Peyer's patch (tissue), 4 donors: Measurements from ENCODE around the gene APOBEC3H.
A peak's percentile ranks its signal among the peaks of the same experiment; 100 is the strongest.

ENCODE experiments used
- CTCF ChIP-seq, 6 experiments: fragments of 450-650 bp in 4 of 6; fragments of 200-600 bp in 2 of 6; sonication (generic) in 1 of 6; IDR thresholded peaks; one replicate each; pipeline ENCODE4 v1.5.1; 2017 to 2019; ENCODE audit warnings: antibody characterized with exemption in 6 of 6, mild to moderate bottlenecking in 3 of 6, moderate library complexity in 1 of 6
- POLR2A ChIP-seq, 2 donors: fragments of 450-650 bp; IDR thresholded peaks; one replicate each; pipeline ENCODE4 v1.5.1; 2017; ENCODE audit warnings: antibody characterized with exemption in 2 of 2, mild to moderate bottlenecking in 2 of 2, moderate library complexity in 2 of 2

DNA sequence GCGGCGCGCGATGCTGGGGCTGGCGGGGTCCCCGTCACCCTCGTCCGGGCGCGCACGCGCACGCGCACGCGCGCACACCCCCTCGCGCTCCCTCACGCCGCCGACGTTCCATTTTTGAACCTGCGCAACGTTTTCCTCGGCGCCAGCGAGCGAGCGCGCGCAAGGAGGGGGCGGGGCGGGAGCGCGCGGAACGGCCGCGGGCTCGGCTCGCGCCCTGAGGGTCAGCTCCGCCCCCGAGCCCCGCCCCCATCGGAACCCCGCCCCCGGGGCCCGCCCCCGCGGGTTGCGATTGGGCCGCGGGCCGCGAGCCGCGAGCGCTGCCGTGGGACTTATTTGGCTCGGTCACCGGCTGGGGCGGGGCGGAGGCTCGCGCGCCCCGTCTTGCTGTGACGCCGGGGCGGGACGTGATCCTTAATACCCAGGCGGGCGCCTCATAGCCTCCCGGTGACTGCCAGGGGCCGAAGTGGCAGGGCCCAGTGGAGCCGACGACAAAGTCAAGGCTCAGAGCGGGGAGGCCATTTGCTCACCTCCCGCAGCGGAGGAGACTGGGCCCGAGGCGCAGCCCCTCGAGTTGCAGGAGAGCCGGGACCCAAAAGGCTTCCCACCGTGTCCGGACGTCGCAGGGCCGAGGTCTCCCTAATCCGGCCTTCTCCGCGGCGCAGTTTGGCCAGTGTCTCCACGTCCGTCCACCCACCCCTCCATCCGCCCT is 55.6 kb downstream of the APOBEC3H start, which contains the start of gene CBX7:
- TF ChIP-seq CTCF (IDR thresholded peaks at IDR 0.05) (no peak), POLR2A (IDR thresholded peaks at IDR 0.05) (peak; percentile 26 to 63)
